ENCODE measurements around the gene SERP2. TPM values are rescaled to one million over a fixed set of nuclear protein-coding genes. Genes with fewer than 3 reads are reported as not detected.

SERP2 gene
- polyA plus RNA-seq, 1 experiment = 5.4 TPM

GRCh38 chr13:44417876-44418275 is 44.3 kb downstream of the SERP2 start:
- POLR2A ChIA-PET = no interaction called here
- CTCF ChIA-PET = no interaction called here
- no peak overlapping the region for H3K4me3 ChIP-seq (ENCODE audit: low read depth, low read length)
- no peak for TF ChIP-seq CTCF (IDR thresholded peaks at IDR 0.05; ENCODE audit: insufficient read depth, low read depth, low read length)
- H3K27me3 ChIP-seq (ENCODE audit: control insufficient read depth, insufficient read depth, low read length) = peaks cover 10% of the 10 kb centered on the region
- DNase-seq (ENCODE audit: low read depth) = no peak
- no peaks in the 10 kb centered on the region for H3K36me3 ChIP-seq (ENCODE audit: control insufficient read depth, insufficient read depth, low read length)

GRCh38 chr13:44420376-44421220 is 47.0 kb downstream of the SERP2 start:
- H3K4me3 ChIP-seq (ENCODE audit: low read depth, low read length) = no peak overlapping the region
- H3K27me3 ChIP-seq (ENCODE audit: control insufficient read depth, insufficient read depth, low read length) = peaks cover 14% of the 10 kb centered on the region
- CTCF ChIA-PET = interaction anchor here (1.2 to 1.4 kb wide), 2 partner anchors 11 to 25 kb away, joined by 3 to 4 read pairs; no protein-coding TSS in a partner anchor
- no peaks in the 10 kb centered on the region for H3K36me3 ChIP-seq (ENCODE audit: control insufficient read depth, insufficient read depth, low read length)
- no peak for TF ChIP-seq CTCF (IDR thresholded peaks at IDR 0.05; ENCODE audit: insufficient read depth, low read depth, low read length)
- POLR2A ChIA-PET = no interaction called here
- no peak for DNase-seq (ENCODE audit: low read depth)

GRCh38 chr13:44421853-44422525 is 48.4 kb downstream of the SERP2 start:
- no peak for DNase-seq (ENCODE audit: low read depth)
- H3K36me3 ChIP-seq (ENCODE audit: control insufficient read depth, insufficient read depth, low read length) = no peaks in the 10 kb centered on the region
- H3K27me3 ChIP-seq (ENCODE audit: control insufficient read depth, insufficient read depth, low read length) = peaks cover 14% of the 10 kb centered on the region
- POLR2A ChIA-PET = no interaction called here
- TF ChIP-seq CTCF (IDR thresholded peaks at IDR 0.05; ENCODE audit: insufficient read depth, low read depth, low read length) = no peak
- H3K4me3 ChIP-seq (ENCODE audit: low read depth, low read length) = no peak overlapping the region
- CTCF ChIA-PET = interaction anchor here (0.6 kb wide), 1 partner anchor 545 kb away, joined by 3 read pairs; no protein-coding TSS in a partner anchor

- H3K36me3 ChIP-seq (ENCODE audit: control insufficient read depth, insufficient read depth, low read length) = no peaks in the 10 kb centered on the region
- ChIA-PET POLR2A (no interaction called here), CTCF (interaction anchor here (0.6 kb wide), 2 partner anchors 546 to 617 kb away, joined by 3 to 6 read pairs; no protein-coding TSS in a partner anchor)
- no peak for TF ChIP-seq CTCF (IDR thresholded peaks at IDR 0.05; ENCODE audit: insufficient read depth, low read depth, low read length)
- no peak overlapping the region for H3K4me3 ChIP-seq (ENCODE audit: low read depth, low read length)
- H3K27me3 ChIP-seq (ENCODE audit: control insufficient read depth, insufficient read depth, low read length) = peaks cover 14% of the 10 kb centered on the region
- DNase-seq (ENCODE audit: low read depth) = no peak
Measured at GRCh38 chr13:44422755-44423643, 49.4 kb downstream of the SERP2 start.

Measured in BJ (cell line).